Mesendoderm (in vitro differentiated cells): ENCODE data around the gene LRRC72.

ENCODE experiments used
- DNase-seq: peaks from one replicate; pipeline ENCODE4 v3.0.0; 2013
- H2AK5ac ChIP-seq: 2 replicates; pipeline ENCODE4 v1.6.1; 2013; ENCODE audit warnings: low read length, inconsistent platforms
- H2BK120ac ChIP-seq: 2 replicates; pipeline ENCODE4 v1.6.1; 2013; ENCODE audit warnings: low read depth, mild to moderate bottlenecking, low read length, moderate library complexity, mixed read lengths
- H2BK15ac ChIP-seq: replicated peaks from 2 replicates; pipeline ENCODE4 v1.6.1; 2013; ENCODE audit warnings: low read depth, mild to moderate bottlenecking, moderate library complexity
- H2BK5ac ChIP-seq: 2 replicates; pipeline ENCODE4 v1.6.1; 2013; ENCODE audit warnings: low read length, inconsistent platforms
- H3K18ac ChIP-seq: 2 replicates; pipeline ENCODE4 v1.6.1; 2013; ENCODE audit warnings: mild to moderate bottlenecking, low read length, mixed read lengths
- H3K23ac ChIP-seq: one replicate; pipeline ENCODE4 v1.6.1; 2013; ENCODE audit warnings: low read length
- H3K27ac ChIP-seq: 2 replicates; pipeline ENCODE4 v1.5.1; 2013; ENCODE audit warnings: low read depth, mild to moderate bottlenecking, inconsistent platforms, low read length, moderate library complexity
- H3K27me3 ChIP-seq: 2 replicates; pipeline ENCODE4 v1.6.1; 2013; ENCODE audit warnings: low read length, control low read depth, mild to moderate bottlenecking, inconsistent platforms; ENCODE audit not compliant: insufficient read depth, poor library complexity
- H3K36me3 ChIP-seq: 2 replicates; pipeline ENCODE4 v1.6.1; 2013; ENCODE audit warnings: low read length, inconsistent platforms; ENCODE audit not compliant: control insufficient read depth, insufficient read depth
- H3K4ac ChIP-seq: one replicate; pipeline ENCODE4 v1.6.1; 2013; ENCODE audit warnings: low read depth, mild to moderate bottlenecking, low read length, moderate library complexity
- H3K4me1 ChIP-seq: 2 replicates; pipeline ENCODE4 v1.6.1; 2013; ENCODE audit warnings: low read depth, low read length, inconsistent platforms; ENCODE audit not compliant: control insufficient read depth
- H3K4me2 ChIP-seq: 2 replicates; pipeline ENCODE4 v1.6.1; 2013; ENCODE audit warnings: low read length
- H3K4me3 ChIP-seq: 2 replicates; pipeline ENCODE4 v1.5.1; 2013; ENCODE audit warnings: mild to moderate bottlenecking, low read length
- H3K56ac ChIP-seq: one replicate; pipeline ENCODE4 v1.6.1; 2013; ENCODE audit warnings: low read length
- H3K79me1 ChIP-seq: 2 replicates; pipeline ENCODE4 v1.6.1; 2013; ENCODE audit warnings: low read length, inconsistent platforms
- H3K79me2 ChIP-seq: 2 replicates; pipeline ENCODE4 v1.6.1; 2013; ENCODE audit warnings: mild to moderate bottlenecking, low read length; ENCODE audit not compliant: control insufficient read depth, insufficient read depth
- H3K9ac ChIP-seq: 2 replicates; pipeline ENCODE4 v1.6.1; 2013; ENCODE audit warnings: low read length, inconsistent platforms
- H4K5ac ChIP-seq: one replicate; pipeline ENCODE4 v1.6.1; 2013; ENCODE audit warnings: low read length
- H4K8ac ChIP-seq: one replicate; pipeline ENCODE4 v1.6.1; 2013; ENCODE audit warnings: low read depth, mild to moderate bottlenecking, control low read depth, low read length, moderate library complexity
- WGBS: extraction: QIAGEN DNeasy Blood & Tissue Kit; methylation state at CpG from one replicate; pipeline ENCODE4 v1.1.7; 2013; ENCODE audit warnings: low lambda C conversion rate, missing lambda C conversion rate; ENCODE audit not compliant: insufficient coverage; ENCODE audit errors: extremely low coverage; 5-methylcytosine and 5-hydroxymethylcytosine counted together

The LRRC72 gene

DNA sequence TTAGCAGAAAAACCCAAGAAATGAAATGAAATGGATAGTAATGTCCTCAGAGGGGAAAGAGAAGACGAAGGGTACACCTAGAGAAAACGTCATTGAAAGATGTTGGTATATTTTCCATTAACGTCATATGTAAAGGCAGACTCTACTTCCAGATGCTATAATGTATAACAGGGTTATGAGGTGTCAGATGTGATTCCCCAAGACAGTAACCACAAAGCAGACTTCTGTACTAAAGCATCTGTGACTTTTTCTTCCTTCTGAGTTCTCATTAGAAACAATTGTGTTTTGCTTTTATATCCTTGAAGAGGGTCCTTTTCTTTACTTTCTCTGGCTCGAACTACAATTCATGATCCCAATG is 37.4 kb downstream of the LRRC72 start:
- Histone ChIP-seq H3K9ac (no peak overlapping the region), H3K18ac (no peak overlapping the region), H4K5ac (no peak overlapping the region), H3K23ac (no peak overlapping the region), H3K4me3 (no peak overlapping the region), H2AK5ac (no peak overlapping the region), H3K36me3 (no peaks in the 10 kb centered on the region), H3K27me3 (no peaks in the 10 kb centered on the region), H3K56ac (no peak overlapping the region), H2BK5ac (no peak overlapping the region), H3K79me1 (no peaks in the 10 kb centered on the region), H3K4me2 (no peak overlapping the region), H2BK120ac (no peak overlapping the region), H3K27ac (no peak overlapping the region), H3K4ac (no peak overlapping the region), H3K4me1 (no peaks in the 10 kb centered on the region), H4K8ac (no peak overlapping the region), H3K79me2 (no peaks in the 10 kb centered on the region), H2BK15ac (no peak overlapping the region)
- DNase-seq, result no peak
- WGBS, result no CpG with 5 or more reads among the region's 4 CpGs

DNA sequence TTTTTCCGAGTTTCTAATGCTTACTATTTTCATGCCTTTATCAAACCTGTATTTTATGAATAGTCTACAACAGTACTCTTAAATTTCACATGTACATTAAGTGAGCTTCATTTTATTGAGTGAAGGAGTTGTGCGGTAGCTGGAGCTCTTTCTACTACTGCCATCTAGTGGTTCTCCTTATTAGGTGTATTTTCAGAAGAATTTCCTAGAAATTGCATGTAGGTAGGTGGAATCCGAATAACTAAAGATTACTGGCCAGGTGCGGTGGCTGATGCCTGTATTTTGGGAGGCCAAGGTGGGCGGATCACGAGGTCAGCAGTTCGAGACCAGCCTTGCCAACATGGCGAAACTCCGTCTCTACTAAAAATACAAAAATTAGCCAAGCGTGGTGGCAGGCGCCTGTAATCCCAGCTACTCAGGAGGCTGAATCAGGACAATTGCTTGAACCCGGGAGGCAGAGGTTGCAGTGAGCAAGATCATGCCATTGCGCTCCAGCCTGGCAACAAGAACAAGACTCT is 38.3 kb downstream of the LRRC72 start:
- Histone ChIP-seq H3K23ac (no peak overlapping the region), H3K4ac (no peak overlapping the region), H3K79me2 (no peaks in the 10 kb centered on the region), H3K4me2 (no peak overlapping the region), H3K18ac (no peak overlapping the region), H3K56ac (no peak overlapping the region), H2AK5ac (no peak overlapping the region), H4K8ac (no peak overlapping the region), H3K4me3 (no peak overlapping the region), H2BK5ac (no peak overlapping the region), H3K27me3 (no peaks in the 10 kb centered on the region), H3K9ac (no peak overlapping the region), H3K79me1 (no peaks in the 10 kb centered on the region), H3K36me3 (no peaks in the 10 kb centered on the region), H2BK120ac (no peak overlapping the region), H3K27ac (no peak overlapping the region), H4K5ac (no peak overlapping the region), H3K4me1 (no peaks in the 10 kb centered on the region), H2BK15ac (no peak overlapping the region)
- DNase-seq, result peak; percentile 79
- WGBS, result no CpG with 5 or more reads among the region's 13 CpGs

DNA sequence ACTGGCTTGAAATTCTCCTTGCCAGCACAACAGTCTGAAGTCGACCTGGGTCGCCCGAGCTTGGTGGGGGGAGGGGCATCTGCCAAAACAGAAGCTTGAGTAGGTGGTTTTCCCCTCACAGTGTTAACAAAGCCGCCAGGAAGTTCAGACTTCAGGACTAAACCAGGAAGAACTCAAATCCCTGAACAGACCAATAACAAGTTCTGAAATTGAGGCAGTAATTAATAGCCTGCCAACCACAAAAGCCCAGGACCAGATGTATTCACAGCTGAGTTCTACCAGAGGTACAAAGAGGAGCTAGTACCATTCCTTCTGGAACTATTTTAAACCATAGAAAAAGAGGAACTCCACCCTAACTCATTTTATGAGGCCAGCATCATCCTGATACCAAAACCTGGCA is 45.3 kb downstream of the LRRC72 start:
- no CpG with 5 or more reads among the region's 4 CpGs for WGBS
- H3K18ac ChIP-seq, result no peak overlapping the region

DNA sequence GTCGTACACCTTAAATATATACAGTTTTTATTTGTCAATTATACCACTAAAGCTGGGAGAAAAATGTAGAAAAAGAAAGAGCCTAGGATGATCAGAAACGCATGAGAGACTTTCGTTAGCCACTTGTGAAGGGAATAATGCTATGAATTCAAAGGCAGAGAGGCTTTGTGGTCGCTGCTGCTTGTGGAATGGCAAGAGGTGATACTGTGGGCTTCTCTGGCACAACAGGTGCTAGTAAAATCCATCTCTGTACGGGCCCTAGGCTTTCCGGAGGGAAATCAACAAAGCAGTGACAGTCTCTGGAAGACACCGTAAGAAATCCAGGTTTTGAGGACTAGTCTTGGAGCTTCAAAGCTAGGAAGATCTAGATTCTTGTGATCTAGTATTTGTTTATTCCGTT is 52.6 kb downstream of the LRRC72 start:
- Histone ChIP-seq H3K36me3 (no peaks in the 10 kb centered on the region), H3K4me3 (no peak overlapping the region), H2BK120ac (no peak overlapping the region), H4K5ac (no peak overlapping the region), H3K79me1 (no peaks in the 10 kb centered on the region), H3K27ac (no peak overlapping the region), H2AK5ac (no peak overlapping the region), H4K8ac (no peak overlapping the region), H2BK15ac (no peak overlapping the region), H3K18ac (no peak overlapping the region), H3K27me3 (no peaks in the 10 kb centered on the region), H3K79me2 (no peaks in the 10 kb centered on the region), H3K9ac (no peak overlapping the region), H3K4me2 (no peak overlapping the region), H3K56ac (no peak overlapping the region), H2BK5ac (no peak overlapping the region), H3K23ac (no peak overlapping the region), H3K4ac (no peak overlapping the region), H3K4me1 (no peaks in the 10 kb centered on the region)
- no CpG with 5 or more reads among the region's 8 CpGs for WGBS
- no peak for DNase-seq

More for the DNA sequence above, 45.3 kb downstream of the LRRC72 start:
- Histone ChIP-seq H3K4me3 (no peak overlapping the region), H3K23ac (no peak overlapping the region), H3K27ac (no peak overlapping the region), H3K36me3 (no peaks in the 10 kb centered on the region), H3K4me2 (no peak overlapping the region), H3K4me1 (no peaks in the 10 kb centered on the region), H4K5ac (no peak overlapping the region), H3K4ac (no peak overlapping the region), H3K79me1 (no peaks in the 10 kb centered on the region), H2AK5ac (no peak overlapping the region), H3K9ac (no peak overlapping the region), H3K27me3 (no peaks in the 10 kb centered on the region), H3K56ac (no peak overlapping the region), H2BK5ac (no peak overlapping the region), H3K79me2 (no peaks in the 10 kb centered on the region), H2BK15ac (no peak overlapping the region), H4K8ac (no peak overlapping the region), H2BK120ac (no peak overlapping the region)
- no peak for DNase-seq

DNA sequence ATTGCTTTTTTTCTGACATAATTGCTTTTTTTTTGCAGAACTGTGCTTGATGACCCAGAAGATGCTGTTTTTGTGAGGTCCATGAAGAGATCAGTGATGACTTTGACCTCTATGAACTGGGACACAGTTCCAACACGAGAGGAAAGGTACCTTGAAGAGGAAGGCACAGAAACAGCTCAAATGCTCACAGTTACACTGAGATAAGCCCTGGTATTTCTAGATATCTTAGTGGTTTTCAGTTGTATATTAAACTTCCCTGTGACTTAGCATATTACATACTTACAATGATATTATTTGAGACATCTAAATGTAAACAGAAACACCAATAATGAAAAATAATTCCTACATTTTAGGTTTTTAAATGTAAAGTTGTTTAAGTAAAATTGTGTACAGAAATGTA is 54.7 kb downstream of the LRRC72 start:
- Histone ChIP-seq H3K4me3 (no peak overlapping the region), H2AK5ac (no peak overlapping the region), H3K4me1 (no peaks in the 10 kb centered on the region), H2BK120ac (no peak overlapping the region), H4K5ac (no peak overlapping the region), H2BK15ac (no peak overlapping the region), H3K36me3 (no peaks in the 10 kb centered on the region), H3K56ac (no peak overlapping the region), H3K27me3 (no peaks in the 10 kb centered on the region), H3K27ac (no peak overlapping the region), H3K79me1 (no peaks in the 10 kb centered on the region), H3K18ac (no peak overlapping the region), H3K4ac (no peak overlapping the region), H3K9ac (no peak overlapping the region), H4K8ac (no peak overlapping the region), H3K79me2 (no peaks in the 10 kb centered on the region), H2BK5ac (no peak overlapping the region), H3K4me2 (no peak overlapping the region), H3K23ac (no peak overlapping the region)
- DNase-seq, result no peak
- WGBS, result no CpG with 5 or more reads among the region's 1 CpG

DNA sequence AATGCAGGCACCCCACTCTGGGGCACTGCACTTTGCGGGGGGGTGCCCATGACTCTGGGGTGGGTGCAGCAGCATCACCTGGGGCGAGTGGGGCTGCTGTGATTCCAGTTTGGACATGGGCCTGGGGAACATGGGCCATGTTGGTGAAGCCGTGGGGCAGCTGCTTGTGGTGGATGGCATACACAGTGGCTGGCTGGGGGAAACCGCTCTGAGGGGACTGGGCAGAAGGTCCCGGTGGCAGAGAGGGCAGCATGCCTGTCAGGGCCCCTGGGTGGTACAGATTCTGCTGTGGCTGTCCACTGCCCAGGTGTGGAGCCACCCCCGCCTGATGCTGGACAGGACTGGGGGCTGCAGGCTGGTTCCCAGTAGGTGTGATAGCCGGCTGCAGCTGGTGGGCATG is 57.2 kb downstream of the LRRC72 start:
- no peak overlapping the region for H2AK5ac ChIP-seq
- H3K4me3 ChIP-seq, result no peak overlapping the region
- no peak overlapping the region for H2BK120ac ChIP-seq
- no peak overlapping the region for H3K27ac ChIP-seq
- no peak overlapping the region for H3K9ac ChIP-seq
- H2BK15ac ChIP-seq, result no peak overlapping the region
- H3K79me2 ChIP-seq, result no peaks in the 10 kb centered on the region
- no peak overlapping the region for H4K5ac ChIP-seq
- H3K4me1 ChIP-seq, result peaks cover 6% of the 10 kb centered on the region
- H3K27me3 ChIP-seq, result no peaks in the 10 kb centered on the region
- H3K4ac ChIP-seq, result no peak overlapping the region
- DNase-seq, result no peak
- H3K4me2 ChIP-seq, result no peak overlapping the region
- H3K36me3 ChIP-seq, result no peaks in the 10 kb centered on the region
- H3K56ac ChIP-seq, result no peak overlapping the region
- no peak overlapping the region for H3K23ac ChIP-seq
- H4K8ac ChIP-seq, result no peak overlapping the region
- no peak overlapping the region for H2BK5ac ChIP-seq
- no peak overlapping the region for H3K18ac ChIP-seq
- WGBS, result no CpG with 5 or more reads among the region's 7 CpGs
- no peaks in the 10 kb centered on the region for H3K79me1 ChIP-seq
